Colonic mucosa (tissue), 4 donors: ENCODE results near the gene ZFAND2A. TPM values are rescaled to one million over a fixed set of nuclear protein-coding genes. Genes with fewer than 3 reads are reported as not detected.
"Not testable (repeated sequence)": the region's sequence is repeated elsewhere in the genome, so short reads cannot be mapped to it uniquely, and the experiment has no call there.

Experiments used
- DNase-seq: peaks from one replicate; pipeline ENCODE4 v3.0.0-alpha.2; 2020
- H3K27ac ChIP-seq: fragments of 200-600 bp; one replicate; pipeline ENCODE4 v1.8.0; 2021
- H3K27me3 ChIP-seq: fragments of 200-600 bp; one replicate; pipeline ENCODE4 v1.8.0; 2021
- H3K36me3 ChIP-seq: fragments of 200-600 bp; one replicate; pipeline ENCODE4 v1.8.0; 2021
- H3K4me1 ChIP-seq: fragments of 200-600 bp; one replicate; pipeline ENCODE4 v1.8.0; 2021; ENCODE audit warnings: mild to moderate bottlenecking
- H3K4me3 ChIP-seq: fragments of 200-600 bp; one replicate; pipeline ENCODE4 v1.8.0; 2021
- H3K9ac ChIP-seq, 2 donors: one replicate each; pipeline ENCODE4 v1.7.0; 2013; ENCODE audit warnings: control low read depth in 2 of 2, low read depth in 2 of 2, low read length in 2 of 2
- H3K9me3 ChIP-seq: fragments of 200-600 bp; one replicate; pipeline ENCODE4 v1.8.0; 2021
- intact Hi-C: fragments of 100-400 bp; cut with DNase I; formaldehyde crosslinking; loops from one replicate; pipeline ENCODE4 v1.14.1; 2022
- total RNA-seq, 2 donors: library from RNA; stranded (reverse); fragmentation: NEBNext Ultra II Directional in 1 of 2; extraction: Animal tissue kit (Norgen Biotek cat#: 25700) in 1 of 2; gene quantifications; one replicate each; pipeline ENCODE4 v1.2.1, GENCODE V29; 2021
- TF ChIP-seq, protein P1 (sequence below): fragments of 200-600 bp; IDR thresholded peaks from one replicate; pipeline ENCODE4 v1.8.0; 2022; ENCODE audit warnings: antibody characterized with exemption, mild to moderate bottlenecking
- donor health status: healthy.
- donor health status: DM: no; HTN: no; CAD: no.
- donor health status: DM: no; HTN: no; CAD: no.

Gene ZFAND2A
- total RNA-seq, 2 donors from 2014 or later: 26.2 to 38.7 TPM

DNA sequence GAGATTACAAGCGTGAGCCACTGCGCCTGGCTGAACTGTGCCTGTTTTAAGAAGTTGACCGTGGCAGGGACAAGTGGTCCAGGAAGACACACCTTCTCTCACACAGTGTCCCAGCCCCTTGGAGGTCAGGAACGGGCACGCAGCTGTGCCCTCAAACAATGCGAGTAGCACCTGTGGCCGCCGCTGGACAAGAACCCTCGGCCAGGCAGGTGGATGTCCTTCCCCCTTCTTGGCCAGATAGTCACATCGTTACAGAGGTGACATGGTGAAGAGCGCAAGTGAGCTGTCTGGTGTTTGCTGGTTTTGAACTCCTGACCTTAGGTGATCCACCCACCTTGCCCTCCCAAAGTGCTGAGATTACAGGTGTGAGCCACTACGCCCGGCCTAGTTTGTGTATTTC lies 8.8 kb downstream of the ZFAND2A start:
- Histone ChIP-seq H3K36me3 (peaks cover 11% of the 10 kb centered on the region), H3K27ac (no peak overlapping the region), H3K9me3 (no peaks in the 10 kb centered on the region), H3K4me3 (no peak overlapping the region), H3K27me3 (no peaks in the 10 kb centered on the region), H3K4me1 (no peaks in the 10 kb centered on the region), H3K9ac (no peak overlapping the region)
- intact Hi-C loops: no loop called here
- DNase-seq: no peak
- TF ChIP-seq, protein P1, sequence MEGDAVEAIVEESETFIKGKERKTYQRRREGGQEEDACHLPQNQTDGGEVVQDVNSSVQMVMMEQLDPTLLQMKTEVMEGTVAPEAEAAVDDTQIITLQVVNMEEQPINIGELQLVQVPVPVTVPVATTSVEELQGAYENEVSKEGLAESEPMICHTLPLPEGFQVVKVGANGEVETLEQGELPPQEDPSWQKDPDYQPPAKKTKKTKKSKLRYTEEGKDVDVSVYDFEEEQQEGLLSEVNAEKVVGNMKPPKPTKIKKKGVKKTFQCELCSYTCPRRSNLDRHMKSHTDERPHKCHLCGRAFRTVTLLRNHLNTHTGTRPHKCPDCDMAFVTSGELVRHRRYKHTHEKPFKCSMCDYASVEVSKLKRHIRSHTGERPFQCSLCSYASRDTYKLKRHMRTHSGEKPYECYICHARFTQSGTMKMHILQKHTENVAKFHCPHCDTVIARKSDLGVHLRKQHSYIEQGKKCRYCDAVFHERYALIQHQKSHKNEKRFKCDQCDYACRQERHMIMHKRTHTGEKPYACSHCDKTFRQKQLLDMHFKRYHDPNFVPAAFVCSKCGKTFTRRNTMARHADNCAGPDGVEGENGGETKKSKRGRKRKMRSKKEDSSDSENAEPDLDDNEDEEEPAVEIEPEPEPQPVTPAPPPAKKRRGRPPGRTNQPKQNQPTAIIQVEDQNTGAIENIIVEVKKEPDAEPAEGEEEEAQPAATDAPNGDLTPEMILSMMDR: no peak

GRCh38 chr7:1150400-1151002 lies 9.5 kb downstream of the ZFAND2A start:
- peaks cover 11% of the 10 kb centered on the region for H3K36me3 ChIP-seq
- intact Hi-C loops: no loop called here
- no peaks in the 10 kb centered on the region for H3K27me3 ChIP-seq
- DNase-seq: no peak
- no peak overlapping the region for H3K27ac ChIP-seq
- H3K9me3 ChIP-seq: no peaks in the 10 kb centered on the region
- H3K4me3 ChIP-seq: no peak overlapping the region
- H3K9ac ChIP-seq: no peak overlapping the region
- TF ChIP-seq, protein P1: no peak
- H3K4me1 ChIP-seq: no peaks in the 10 kb centered on the region

DNA sequence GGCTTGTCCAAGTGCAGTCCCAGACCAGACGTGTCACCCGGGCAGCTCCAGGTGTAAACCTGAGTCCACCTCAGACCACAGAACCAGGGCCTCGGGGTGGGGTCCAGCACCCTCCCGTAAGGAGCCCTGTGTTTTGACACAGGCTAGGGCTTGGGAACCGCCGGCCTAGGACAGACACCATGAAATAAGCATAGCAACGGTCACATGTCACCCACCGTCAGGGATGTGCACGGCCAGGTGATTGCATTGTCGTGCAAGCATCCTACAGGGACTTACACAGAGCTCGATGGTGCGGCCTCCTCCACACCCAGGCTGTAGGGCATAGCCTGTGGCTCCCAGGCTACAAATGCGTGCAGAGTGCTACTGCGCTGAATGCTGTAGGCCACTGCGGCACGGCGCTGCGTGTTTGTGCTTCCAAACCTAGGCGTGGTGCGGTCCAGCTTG lies 10.6 kb downstream of the ZFAND2A start:
- Histone ChIP-seq H3K4me3 (no peak overlapping the region), H3K9ac (no peak overlapping the region), H3K27me3 (no peaks in the 10 kb centered on the region), H3K27ac (no peak overlapping the region), H3K9me3 (no peaks in the 10 kb centered on the region), H3K4me1 (no peaks in the 10 kb centered on the region), H3K36me3 (peaks cover 10% of the 10 kb centered on the region)
- no peak for DNase-seq
- TF ChIP-seq, protein P1: no peak
- intact Hi-C loops: no loop called here

DNA sequence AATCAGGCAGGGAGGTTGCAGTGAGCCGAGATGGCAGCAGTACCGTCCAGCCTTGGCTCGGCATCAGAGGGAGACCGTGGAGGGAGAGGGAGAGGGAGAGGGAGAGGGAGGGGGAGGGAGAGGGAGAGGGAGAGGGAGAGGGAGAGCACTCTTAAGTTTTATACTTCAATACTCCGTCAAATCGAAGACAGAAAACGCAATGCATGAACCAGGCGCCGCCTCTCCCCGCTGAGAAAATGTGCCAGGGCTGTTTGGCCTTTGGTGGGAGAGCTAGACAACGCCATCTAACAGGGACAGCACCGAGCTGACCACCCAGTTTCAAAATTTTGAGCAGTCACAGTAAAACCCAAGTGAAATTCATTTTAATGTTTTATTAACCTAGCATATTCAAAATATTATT lies 12.1 kb downstream of the ZFAND2A start:
- H3K4me1 ChIP-seq, H3K9me3 ChIP-seq, intact Hi-C loops, H3K36me3 ChIP-seq, H3K27ac ChIP-seq, H3K4me3 ChIP-seq, H3K27me3 ChIP-seq, DNase-seq, H3K9ac ChIP-seq: not testable (repeated sequence)

- H3K9ac ChIP-seq: no peak overlapping the region
- H3K36me3 ChIP-seq: no peaks in the 10 kb centered on the region
- DNase-seq: no peak
- H3K9me3 ChIP-seq: no peaks in the 10 kb centered on the region
- no peak overlapping the region for H3K27ac ChIP-seq
- no peaks in the 10 kb centered on the region for H3K27me3 ChIP-seq
- H3K4me3 ChIP-seq: no peak overlapping the region
- intact Hi-C loops: no loop called here
- TF ChIP-seq, protein P1: no peak
- H3K4me1 ChIP-seq: no peaks in the 10 kb centered on the region
Measured at GRCh38 chr7:1144269-1144771, 15.7 kb downstream of the ZFAND2A start.

- H3K27me3 ChIP-seq, H3K4me3 ChIP-seq, DNase-seq, H3K36me3 ChIP-seq, H3K9ac ChIP-seq, H3K4me1 ChIP-seq, H3K9me3 ChIP-seq, intact Hi-C loops, H3K27ac ChIP-seq: not testable (repeated sequence)
Measured at GRCh38 chr7:1143031-1143430, 17.0 kb downstream of the ZFAND2A start.
